Stimulated activated CD4-positive, alpha-beta T cell treated with anti-CD3 and anti-CD28 coated beads, Interleukin-15, amount 100 ng/mL, for 48 hours (primary cell): ENCODE results near the gene MICAL2.
A peak's percentile ranks its signal among the peaks of the same experiment; 100 is the strongest.

ENCODE experiments used
- DNase-seq, 2 donors: peaks; one replicate each; pipeline ENCODE4 v3.0.0-alpha.2; 2020; ENCODE audit warnings: low read depth in 2 of 2

MICAL2 gene, protein sequence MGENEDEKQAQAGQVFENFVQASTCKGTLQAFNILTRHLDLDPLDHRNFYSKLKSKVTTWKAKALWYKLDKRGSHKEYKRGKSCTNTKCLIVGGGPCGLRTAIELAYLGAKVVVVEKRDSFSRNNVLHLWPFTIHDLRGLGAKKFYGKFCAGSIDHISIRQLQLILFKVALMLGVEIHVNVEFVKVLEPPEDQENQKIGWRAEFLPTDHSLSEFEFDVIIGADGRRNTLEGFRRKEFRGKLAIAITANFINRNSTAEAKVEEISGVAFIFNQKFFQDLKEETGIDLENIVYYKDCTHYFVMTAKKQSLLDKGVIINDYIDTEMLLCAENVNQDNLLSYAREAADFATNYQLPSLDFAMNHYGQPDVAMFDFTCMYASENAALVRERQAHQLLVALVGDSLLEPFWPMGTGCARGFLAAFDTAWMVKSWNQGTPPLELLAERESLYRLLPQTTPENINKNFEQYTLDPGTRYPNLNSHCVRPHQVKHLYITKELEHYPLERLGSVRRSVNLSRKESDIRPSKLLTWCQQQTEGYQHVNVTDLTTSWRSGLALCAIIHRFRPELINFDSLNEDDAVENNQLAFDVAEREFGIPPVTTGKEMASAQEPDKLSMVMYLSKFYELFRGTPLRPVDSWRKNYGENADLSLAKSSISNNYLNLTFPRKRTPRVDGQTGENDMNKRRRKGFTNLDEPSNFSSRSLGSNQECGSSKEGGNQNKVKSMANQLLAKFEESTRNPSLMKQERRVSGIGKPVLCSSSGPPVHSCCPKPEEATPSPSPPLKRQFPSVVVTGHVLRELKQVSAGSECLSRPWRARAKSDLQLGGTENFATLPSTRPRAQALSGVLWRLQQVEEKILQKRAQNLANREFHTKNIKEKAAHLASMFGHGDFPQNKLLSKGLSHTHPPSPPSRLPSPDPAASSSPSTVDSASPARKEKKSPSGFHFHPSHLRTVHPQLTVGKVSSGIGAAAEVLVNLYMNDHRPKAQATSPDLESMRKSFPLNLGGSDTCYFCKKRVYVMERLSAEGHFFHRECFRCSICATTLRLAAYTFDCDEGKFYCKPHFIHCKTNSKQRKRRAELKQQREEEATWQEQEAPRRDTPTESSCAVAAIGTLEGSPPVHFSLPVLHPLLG

DNA sequence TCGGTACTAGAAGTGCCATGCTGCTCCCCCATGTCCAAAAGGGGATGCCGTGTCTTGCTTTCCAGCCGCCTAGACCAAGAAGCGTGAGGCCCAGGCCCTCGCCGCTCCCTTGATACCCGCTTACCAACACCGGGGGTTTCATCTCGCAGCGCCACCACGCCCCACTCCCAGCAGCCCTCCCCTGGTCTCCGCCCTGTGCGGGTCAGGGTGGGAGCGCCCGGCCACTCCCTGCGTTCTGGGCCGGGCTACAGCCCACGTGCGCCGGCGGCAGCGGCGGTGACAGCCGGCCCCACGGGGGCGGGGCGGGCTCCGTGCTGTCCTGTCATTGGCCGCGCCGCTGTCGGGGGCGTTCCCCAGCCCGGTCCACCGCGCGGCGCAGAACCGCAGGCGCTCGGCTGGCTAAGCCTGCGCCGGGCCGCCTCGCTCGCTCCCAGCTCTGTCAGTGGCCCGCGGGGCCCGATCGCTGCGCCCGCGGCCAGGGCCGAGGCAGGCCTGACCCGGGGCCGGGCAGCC is at the start of gene MICAL2:
Gene MICAL2, plus strand, starts transcription at position 390 of the 513 bp plus-strand sequence. CDS start 51,566 bp downstream, outside the sequence.
- peak; percentile 69 to 80 for DNase-seq

DNA sequence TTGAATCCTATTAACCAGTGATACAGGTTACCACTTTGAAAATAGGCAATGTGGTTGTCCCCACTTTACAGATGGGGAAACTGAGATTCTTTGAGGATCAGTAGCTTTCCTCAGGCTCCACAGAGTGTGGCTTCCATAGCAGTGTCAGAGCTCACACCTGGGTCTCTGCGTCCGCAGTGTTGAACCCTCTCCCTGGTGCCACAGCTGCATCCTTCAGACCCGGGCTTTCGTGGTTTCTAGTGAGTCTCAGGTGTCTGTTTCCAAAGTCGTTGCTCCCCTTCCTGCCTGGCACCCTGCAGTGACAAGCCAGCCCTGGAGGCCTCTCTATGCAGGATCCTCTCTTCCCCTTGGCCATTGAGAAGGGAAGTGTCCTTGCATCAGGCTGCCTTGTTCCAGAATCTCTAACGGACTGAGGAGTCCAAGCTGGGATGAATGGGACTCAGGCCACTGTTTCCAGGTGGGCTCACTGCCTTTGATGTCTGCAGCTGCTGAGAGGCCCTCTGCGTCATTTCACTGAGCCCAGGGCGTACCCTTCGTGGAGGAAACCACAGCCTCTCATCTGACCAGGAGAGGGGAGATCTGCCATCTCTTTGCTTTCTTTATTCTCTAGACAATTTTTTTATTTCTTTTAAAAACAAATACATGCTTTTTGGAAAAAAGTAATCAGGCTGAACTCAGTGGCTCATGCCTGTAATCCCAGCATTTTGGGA is 48.4 kb upstream of the MICAL2 start:
- DNase-seq, result no peak

DNA sequence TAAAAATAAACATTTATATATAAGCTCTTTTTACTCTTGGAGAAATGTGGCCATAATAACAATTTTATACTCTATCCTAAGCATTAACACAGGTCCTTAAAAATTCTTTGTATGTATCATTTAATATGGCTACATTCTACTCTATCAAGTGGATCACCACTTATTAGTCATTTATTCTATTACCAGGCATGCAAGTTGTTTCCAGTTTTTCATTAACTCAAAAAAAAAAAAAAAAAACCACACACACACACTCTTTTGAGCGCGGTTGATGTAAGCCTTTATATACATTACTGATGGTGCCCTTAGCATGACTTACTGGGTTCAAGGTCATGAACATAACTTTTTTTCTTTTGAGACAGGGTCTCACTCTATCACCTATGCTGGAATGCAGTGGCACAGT is 47.1 kb upstream of the MICAL2 start:
- no peak for DNase-seq

DNA sequence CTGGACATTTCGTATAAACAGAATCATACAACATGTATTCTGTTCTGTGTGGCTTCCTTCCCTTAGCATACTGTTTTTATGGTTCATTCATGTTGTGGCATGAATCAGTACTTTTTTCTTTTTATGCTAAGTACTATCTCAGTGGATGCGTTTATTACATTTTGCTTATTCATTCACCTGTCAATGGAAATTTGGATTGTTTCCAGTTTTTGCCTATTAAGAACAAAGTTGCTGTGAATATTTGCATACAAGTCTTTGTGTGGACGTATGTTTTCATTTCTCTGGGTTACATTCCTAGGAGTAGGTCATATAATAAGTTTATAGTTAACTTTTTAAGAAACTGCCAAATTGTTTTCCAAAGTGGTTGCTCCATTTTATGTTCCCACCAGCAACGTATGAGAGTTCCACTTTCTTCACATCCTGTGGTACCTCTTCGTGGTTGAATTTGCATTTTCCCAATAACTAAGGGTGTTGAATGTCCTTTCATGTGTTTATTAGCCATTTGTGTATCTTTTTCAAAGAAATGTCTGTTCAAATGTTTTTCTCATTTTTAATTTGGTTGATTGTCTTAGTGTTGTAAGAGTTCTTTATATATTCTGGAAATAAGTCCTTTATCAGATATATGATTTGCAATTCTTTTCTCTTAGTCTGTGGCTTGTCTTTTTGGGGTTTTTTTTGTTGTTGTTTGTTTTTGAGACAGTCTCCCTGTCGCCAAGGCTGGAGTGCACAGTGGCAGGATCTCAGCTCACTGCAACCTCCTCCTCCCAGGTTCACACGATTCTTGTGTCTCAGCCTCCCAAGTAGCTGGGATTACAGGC is 46.0 kb upstream of the MICAL2 start:
- DNase-seq, result no peak

DNA sequence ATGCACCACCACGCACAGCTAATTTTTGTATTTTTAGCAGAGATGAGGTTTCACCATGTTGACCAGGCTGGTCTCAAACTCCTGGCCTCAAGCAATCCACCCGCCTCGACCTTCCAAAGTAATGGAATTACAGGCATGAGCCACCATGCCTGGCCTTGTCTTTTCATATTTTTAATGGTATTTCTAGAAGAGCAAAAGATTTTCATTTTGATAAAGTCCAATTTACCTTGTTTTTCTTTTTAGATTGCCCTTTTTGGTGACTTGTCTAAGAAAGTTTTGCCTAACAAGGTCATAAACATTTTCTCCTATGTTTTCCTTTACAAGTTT is 45.5 kb upstream of the MICAL2 start:
- DNase-seq, result no peak

DNA sequence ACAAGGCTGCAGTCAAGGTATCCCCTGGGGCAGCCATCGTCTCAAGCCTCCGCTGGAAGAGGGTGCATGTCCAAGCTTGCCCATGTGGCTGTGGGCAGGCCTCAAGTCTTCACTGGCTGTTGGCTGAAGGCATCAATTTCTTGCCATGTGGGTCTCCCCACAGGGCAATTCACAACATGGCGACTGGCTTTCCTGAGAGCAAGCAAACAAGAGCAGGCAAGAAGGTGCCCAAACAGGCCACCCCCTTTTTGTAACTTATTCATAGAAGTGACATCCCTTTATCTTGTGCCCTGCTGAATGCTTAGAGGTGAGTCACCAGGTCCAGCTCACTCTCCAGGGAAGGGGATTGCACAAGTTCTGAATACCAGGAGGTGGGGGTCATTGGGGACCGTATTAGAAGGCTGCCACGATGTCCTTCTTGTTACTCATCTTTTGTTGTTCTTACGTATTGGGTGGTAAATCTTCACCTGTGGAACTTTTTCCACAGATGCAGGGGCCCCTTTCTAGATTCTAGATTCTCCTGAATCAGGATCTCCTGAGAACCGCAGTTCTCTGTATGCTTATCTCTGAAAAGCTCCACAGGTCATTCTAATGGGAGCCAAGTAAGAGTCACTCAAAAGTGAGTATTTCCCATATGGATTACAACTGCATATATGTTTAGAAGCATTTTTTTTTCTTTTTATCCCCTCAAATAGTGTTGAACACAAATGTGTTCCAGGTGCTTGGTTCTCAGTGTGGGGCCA is 44.2 kb upstream of the MICAL2 start:
- DNase-seq, result no peak

DNA sequence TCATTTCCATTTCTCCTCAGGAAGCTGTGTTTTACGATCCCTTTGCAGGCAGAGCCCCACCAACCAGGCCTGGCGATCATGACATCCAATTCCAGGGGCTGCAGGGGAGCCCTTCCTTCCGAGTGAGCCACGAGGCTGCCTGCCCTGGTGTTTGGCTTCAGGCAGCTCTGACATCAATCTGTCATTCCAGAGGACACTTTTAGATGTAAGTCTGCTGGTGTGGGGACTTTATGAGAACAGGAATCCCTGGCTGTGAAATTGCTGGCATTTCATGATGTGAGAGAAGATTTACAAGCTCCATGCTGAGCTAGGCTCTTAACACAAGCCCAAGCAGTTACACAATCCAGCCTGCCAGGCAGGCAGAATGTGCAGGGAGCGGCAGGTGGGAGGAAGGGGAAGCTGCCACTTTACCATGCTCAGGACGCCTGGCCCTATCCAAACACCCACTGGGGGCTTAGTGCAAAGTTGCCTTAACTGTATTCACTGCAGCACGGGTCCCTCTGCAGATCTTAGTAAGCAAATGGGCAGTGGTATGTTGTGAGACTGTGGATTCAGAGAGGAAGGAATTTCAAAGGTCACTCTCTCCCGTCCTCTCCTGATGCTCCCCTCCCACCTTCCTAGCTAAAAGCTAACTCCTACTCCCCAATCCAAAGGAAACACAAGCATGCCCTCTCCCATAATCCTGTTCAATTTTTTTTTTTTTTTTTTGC is 43.4 kb upstream of the MICAL2 start:
- DNase-seq, result no peak

DNA sequence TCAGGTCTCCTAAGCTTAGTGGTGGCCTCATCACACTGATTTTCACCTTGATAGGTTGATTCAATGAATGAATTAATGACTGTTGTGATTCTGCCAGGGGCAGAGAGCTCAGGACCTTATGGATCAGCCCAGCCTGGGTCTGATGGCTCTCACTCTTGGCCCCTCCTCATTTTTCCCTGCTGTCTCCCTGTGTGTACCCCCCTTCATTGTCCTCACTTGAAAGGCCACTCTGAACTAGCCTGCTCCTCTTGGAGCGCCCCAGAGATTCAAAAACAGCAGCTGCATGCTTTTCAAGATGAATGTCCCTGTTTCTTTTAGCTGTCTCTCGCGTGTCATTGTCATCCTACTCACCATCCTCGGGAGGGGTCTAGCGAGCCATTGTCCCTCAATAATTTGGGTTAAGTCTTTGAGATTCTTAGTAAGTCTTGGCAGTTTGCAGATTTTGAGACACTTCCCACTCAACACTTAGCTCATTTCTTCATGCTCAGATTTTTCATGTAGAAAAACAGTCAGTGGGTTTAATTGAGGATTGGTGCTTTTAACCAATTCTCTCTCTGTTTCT is 42.5 kb upstream of the MICAL2 start:
- no peak for DNase-seq

DNA sequence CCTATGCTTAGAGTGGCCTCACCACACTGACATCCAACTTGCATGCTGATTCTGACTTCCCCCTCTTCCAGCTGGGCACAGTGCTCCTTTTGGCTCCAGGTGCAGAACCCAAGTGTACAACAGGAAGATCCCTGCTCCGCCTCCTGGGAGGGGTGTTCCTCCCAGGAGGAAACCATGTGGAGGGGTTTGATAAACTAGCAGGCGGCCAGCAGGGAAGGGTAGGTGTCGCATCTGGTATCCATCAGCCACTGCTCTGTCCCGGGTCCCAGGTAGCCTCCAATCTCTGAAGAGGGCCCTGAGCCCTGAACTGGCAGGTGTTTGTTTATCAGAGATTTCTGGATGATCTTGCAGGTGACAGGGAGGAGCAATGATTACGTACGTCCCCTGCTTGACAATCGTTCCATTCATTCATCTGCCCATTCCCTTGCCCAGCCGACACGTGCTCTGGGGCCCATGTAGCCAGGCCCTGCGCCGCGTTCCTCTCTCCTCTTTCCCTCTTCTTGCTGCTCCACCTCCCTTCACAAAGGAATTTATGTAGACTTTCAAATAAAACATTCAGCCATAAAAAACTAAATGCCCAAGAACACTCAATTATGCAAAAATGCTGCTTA is 41.2 kb upstream of the MICAL2 start:
- DNase-seq, result no peak

DNA sequence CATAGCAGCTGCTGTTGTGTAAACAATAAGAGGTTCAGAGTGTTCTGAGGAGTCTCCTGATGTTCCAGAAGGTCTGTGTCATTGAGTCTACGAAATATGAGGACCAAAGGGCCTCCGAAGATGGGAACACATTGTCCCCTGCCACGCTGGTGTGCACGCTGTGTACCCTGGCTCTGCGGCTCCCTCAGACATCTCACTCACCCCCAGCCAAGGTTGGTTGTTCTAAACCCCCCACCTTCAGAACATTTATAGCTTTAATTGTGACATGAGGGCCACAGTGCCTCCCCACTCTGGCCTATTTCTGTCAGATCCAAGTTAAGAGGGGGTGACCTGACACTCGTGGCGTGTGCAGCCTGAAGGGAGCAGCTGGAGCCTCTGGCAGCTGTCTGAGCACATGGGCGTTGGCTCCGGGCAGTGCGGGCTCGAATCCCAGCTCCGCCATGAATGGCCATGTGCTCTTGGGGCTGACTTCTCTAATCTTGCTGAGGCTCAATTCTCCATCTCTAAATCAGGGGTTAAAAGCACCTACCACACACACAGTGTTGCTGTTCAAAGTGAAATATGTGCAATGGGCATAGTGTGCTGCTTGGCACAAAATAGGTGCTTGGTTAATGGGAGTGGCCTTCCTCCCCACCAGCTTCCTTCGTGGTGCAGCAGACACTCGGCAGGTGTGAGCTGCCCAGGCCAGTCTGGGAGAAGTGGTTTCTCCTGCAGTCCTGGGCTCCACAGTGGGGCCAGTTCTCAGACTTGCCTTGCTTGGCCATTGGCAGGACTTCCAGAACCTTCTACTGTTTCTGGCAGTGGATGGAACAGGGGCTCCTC is 39.7 kb upstream of the MICAL2 start:
- no peak for DNase-seq

DNA sequence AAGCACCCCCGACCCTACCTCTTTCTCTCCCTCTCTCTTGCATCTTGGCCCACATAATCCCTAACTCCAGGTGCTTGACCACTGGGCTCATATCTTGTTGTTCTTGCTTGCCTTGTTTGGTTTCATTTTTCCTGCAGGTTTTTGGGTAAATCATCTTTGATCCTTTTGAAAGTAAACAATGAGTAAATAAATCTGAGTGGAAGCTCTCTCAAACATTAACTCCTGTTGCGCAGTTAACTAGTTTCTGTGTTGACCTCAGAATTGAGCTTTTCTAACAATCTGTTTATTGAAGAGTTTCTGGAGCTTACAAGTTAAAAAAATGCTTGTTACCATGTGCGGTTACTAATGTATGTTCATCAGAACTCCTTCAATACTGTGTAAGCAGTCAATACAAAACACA is 38.8 kb upstream of the MICAL2 start:
- no peak for DNase-seq

DNA sequence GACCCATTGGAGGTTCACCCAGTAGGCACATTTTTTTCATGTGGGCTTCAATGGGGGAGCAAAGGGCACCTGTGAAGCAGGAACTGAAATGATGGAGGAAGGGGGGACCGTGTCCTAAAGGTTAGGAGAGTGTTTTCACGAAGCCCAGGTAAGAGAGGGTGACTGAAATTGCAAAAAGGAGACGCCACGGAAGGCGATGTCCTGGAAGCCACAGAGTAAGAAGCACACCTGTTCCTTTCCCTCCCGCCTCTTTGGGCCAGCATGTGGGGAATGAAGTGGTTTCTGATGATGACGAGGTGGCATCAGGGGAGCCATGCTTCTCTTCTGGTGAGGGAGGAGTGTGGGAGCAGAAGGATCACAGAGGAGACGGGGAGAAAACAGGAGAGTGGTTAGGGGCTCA is 37.0 kb upstream of the MICAL2 start:
- DNase-seq, result no peak

DNA sequence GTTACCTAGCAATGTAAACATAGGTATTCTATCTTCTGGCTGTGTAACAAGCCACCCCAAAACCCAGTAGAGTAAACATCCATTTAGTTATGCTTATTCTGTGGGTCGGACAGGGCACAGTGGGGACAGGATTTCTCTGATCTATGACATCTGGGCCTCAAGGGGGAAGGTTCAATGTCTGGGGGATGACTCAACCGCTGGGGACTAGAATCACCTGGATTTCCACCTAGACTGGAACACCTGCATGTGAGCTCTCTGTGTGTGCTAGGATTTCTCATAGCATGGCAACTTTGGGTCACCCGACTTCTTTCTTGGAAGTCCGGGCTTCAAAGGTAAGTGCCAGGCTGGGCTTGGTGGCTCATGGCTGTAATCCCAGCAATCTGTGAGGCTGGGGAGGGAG is 36.5 kb upstream of the MICAL2 start:
- DNase-seq, result no peak

DNA sequence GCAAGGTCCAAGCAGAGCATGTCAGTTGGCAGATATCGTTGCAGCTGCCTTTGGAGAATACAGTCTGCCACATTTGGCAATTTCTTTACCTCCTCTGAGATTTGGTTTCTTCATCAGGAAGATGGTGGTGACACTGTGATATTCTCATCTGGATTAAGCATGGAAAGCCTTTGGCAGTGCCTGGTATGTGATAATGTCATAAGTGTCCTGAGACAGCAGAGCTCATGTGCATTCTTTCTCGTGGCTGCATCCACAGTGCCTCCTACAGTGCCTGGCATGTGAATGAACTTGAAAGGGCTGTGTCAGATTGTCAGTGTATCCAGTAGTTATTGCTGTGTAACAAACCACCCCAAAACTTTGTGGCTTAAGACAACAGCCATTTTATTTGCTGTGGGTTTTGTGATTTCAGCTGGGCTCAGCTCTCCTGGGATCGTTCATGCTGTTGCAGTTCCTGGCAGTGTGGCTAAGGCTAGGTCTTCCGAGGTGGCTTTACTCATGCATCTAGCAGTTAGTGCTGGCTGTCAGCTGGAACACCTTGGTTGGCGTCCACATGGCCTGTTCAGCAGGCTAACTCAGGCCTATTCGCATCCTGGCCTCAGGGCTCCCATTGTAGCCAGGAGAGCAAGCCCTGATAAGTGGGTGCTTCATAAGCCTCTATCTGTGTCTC is 35.7 kb upstream of the MICAL2 start:
- DNase-seq, result no peak

DNA sequence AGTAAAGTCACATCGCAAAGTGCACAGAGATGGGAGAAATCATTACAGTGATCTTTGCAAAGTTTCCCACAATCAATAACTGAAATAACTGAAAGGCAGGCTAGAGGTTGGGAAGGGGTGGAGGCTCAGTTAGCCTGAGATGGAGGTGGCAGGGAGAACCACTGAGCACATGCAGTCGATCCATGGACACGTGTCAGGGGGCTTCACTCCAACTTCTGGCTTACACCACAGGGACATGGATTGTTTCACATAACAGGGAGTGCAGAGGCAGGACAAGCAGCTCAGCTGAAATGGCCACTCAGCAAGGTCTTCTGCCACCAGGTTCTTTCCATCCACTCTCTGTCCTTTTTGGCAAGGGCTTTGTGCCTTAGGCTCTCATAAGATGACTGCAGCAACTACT is 35.1 kb upstream of the MICAL2 start:
- DNase-seq, result no peak

DNA sequence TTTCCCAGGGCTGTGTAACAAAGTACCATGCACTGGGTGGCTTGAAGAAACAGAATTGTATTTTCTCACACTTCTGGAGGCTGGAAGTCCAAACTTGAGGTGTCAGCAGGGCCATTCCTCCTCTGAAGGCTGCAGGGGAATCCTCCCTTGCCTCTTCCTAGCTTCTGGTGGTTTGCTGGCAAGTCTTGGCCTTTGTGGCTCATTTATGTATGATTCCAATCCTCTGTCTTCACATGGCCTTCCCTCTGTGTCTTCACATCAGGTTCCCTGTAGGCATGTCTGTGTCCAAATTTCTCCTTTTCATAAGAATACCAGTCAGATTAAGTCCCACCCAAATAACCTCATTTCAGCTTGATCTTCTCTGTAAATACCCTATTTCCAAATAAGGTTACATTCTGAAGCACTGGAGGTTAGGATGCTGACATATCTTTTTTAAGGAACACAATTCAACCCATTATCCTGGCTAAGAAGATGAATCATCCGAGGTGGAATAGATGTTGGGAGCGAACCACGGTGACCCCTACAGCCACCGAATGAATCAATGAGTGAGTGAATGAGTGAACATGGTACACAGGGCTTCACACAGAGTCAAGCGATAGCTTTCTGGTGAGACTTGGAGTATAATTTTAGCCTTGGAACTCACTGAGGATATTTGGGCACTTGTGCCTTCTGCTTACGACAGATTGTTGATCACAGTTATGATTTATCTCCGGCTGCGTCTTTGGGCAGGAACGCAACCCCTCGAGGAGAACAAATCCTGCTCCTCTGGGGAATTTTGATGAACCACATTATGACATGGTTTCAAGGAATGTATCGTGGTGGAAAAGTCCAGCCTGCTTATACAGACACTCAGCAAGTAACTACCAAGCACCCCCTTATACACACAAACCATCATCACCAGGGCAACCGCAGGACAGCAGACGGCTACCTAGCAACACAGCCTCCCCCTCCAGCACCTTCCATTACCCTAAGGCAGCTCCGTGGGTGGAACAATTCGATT is 34.3 kb upstream of the MICAL2 start:
- DNase-seq, result no peak
